ENCODE data around the gene USP10. TPM values are rescaled to one million over a fixed set of nuclear protein-coding genes. Genes with fewer than 3 reads are reported as not detected.
A peak's percentile ranks its signal among the peaks of the same experiment; 100 is the strongest.

The USP10 gene
- total RNA-seq, 2 donors from 2014 or later = 82.7 to 129 TPM

DNA sequence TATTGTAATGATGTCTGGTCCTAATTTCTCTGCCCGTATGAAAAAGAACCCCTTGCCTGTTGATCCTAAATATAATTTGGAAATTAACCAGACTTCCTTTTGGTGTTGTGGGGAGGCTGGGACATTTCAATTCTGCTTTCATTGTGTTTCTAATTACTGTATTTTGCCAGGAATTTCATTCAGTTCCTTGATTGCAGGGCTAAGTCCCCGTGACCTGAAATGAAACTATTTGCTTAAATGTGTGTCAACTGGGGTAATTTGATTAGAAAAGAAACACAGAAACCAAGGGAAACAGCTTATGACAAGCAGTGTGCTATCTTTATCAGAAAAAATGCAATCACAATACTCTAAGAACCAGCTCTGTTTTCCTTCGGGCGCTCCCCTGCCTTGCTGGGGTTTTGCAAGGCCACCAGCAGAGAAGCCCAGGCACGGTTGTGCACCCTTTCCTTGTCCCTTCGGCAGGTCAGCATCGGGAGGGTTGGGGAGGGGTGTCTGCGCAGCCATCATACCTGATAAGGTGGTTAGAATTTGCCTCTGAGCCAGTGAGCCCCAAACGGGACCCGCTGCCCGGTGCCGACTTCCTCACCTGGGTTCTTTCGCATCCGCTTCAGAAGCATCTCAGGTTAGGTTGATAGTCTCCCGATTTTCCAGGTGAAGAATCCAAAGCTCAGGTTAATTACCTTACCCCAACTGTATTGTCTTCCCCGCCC lies 32.0 kb upstream of the USP10 start:
- H3K27ac Mint-ChIP-seq = no peak overlapping the region
- no peak for DNase-seq (ENCODE audit: low spot score in 2 of 2)
- no peaks in the 10 kb centered on the region for H3K36me3 Mint-ChIP-seq
- no peaks in the 10 kb centered on the region for H3K9me3 Mint-ChIP-seq
- ATAC-seq = no peak

DNA sequence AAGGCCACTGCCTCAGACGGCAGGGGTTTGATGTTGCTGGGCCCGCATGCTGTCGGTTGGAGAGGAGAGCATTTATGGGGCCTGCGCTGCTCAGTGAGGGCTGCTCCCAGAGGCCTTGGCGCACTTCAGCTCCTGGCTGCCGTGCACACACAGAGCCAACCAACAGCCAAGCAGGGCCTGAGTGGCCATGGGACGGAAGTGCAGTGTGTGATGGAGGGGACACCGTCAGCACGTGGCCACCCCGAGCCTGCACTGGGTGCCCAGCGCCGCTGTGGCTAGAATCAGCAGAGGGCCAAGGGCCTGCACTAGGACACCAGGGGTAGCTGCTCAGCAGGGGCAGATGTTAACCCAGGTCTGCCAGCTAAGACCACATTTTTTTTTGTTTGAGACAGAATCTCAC lies 29.7 kb upstream of the USP10 start:
- ATAC-seq (no peak), DNase-seq (ENCODE audit: low spot score in 2 of 2) (no peak)
- Mint-ChIP-seq H3K27ac (no peak overlapping the region), H3K36me3 (no peaks in the 10 kb centered on the region), H3K9me3 (no peaks in the 10 kb centered on the region)

DNA sequence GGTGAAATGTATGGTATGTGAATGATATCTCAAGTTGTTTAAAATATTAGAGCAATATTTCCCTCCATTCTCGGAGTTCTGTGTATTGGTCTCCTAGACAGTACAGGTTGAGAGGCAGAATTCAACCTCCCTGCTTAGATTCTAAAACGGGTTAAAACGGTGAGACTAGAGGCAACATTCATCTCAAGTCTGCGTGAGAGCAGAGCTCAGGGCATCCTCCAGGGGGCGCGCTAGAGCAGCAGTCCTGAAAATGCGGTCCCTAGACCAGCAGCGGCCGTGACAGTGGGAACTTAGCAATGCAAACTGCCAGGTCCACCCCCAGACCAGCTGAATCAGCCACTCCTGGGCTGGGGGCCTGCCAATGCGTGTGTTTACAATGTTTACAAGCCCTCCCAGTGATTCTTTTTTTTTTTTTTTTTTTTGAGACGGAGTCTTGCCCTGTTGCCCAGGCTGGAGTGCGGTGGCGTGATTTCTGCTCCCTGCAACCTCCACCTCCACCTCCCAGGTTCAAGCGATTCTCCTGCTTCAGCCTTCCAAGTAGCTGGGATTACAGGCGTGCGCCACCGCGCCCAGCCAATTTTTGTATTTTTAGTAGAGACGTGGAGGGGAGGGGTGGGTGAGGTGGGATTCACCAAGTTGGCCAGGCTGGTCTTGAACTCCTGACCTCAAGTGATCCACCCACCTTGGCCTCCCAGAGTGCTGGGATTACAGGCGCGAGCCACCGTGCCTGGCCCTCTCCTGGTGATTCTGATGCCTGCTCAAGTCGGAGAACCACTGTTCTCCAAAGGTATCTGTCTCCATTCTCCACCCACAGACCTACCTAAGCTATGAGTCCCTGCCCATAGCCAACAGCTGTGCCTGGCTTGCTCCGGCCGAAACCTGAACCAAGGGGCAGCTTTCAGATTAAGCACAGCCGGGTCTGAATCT lies 27.3 kb upstream of the USP10 start:
- Mint-ChIP-seq H3K36me3 (no peaks in the 10 kb centered on the region), H3K9me3 (no peaks in the 10 kb centered on the region), H3K27ac (no peak overlapping the region)
- DNase-seq (ENCODE audit: low spot score in 2 of 2) = peak; percentile 70 to 89
- peak; percentile 86 to 92 for ATAC-seq

DNA sequence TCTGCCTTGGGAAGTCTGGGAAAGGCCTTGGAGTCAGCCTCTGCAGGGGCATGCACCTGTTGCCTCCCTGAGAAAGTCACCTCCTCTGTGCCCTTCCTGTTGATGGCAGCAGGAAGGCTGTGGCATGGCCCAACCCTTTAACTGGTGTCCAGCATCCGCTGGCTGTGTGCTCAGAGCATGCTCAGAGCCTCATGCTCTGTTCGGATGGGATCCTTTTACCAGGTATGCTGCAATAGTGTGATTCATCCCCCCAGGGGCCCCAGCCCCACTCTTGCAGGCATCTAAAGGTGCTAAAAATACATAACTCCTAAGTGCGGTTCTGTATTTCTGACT lies 26.6 kb upstream of the USP10 start:
- DNase-seq (ENCODE audit: low spot score in 2 of 2) (no peak), ATAC-seq (no peak)
- no peaks in the 10 kb centered on the region for H3K9me3 Mint-ChIP-seq
- H3K27ac Mint-ChIP-seq = no peak overlapping the region
- H3K36me3 Mint-ChIP-seq = no peaks in the 10 kb centered on the region

DNA sequence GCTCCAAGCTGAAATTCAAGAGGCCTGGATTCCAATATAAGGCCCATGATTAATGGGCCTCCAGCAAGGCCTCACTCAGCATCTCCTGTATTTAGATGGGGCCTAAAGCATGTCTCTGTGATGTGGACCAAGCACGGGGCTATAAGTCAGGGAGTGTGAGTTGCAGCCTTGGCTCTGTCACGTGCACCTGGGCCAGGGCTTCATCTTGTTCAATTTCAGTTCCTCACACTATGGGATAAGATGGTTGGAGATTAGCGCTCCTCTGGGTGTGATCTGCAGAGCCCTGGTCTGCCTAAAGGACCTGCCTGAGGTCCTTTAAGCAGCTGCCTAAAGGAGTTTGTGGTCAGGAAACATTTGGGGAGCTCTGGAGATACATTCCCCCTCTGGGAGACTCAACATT lies 26.2 kb upstream of the USP10 start:
- no peak for DNase-seq (ENCODE audit: low spot score in 2 of 2)
- no peaks in the 10 kb centered on the region for H3K36me3 Mint-ChIP-seq
- H3K9me3 Mint-ChIP-seq = no peaks in the 10 kb centered on the region
- no peak for ATAC-seq
- peak overlapping the region in 1 of 2 donors; percentile 4 for H3K27ac Mint-ChIP-seq

DNA sequence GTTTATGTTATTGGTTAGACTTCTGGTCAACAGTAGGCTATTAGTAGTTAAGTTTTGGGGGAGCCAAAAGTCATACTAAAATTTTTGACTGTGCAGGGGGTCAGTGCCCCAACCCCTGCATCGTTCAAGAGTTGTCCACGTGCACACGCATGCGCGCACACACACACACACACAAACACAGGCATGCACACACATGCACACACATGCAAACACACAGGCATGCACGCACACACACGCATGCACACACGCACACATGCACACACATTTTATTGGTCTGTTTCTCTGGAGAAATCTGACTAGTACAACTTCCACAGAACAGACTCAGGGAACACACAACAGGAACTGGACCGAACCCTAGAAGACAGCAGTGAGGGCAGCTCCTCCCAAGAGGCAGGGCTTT lies 24.4 kb upstream of the USP10 start:
- no peaks in the 10 kb centered on the region for H3K36me3 Mint-ChIP-seq
- no peak for ATAC-seq
- DNase-seq (ENCODE audit: low spot score in 2 of 2) = no peak

DNA sequence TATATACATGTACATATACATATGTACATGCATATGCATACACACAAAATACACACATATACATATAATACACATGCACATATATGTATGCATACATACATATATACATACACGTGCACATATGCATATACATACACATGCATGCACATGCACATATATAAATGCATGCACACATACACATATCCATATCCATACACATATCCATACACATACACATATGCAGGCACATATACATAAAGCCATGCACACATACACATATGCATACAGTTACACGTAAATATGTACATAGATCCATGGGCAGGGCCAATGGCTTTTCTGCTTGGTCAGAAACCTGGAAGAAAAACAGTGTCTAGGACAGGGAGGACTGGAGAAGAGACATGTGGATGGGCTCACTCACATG lies 23.9 kb upstream of the USP10 start:
- ATAC-seq (no peak), DNase-seq (ENCODE audit: low spot score in 2 of 2) (no peak)
- no peaks in the 10 kb centered on the region for H3K9me3 Mint-ChIP-seq
- H3K36me3 Mint-ChIP-seq = no peaks in the 10 kb centered on the region
- H3K27ac Mint-ChIP-seq = no peak overlapping the region

More for the DNA sequence above, 24.4 kb upstream of the USP10 start:
- Mint-ChIP-seq H3K27ac (no peak overlapping the region), H3K9me3 (no peaks in the 10 kb centered on the region)

DNA sequence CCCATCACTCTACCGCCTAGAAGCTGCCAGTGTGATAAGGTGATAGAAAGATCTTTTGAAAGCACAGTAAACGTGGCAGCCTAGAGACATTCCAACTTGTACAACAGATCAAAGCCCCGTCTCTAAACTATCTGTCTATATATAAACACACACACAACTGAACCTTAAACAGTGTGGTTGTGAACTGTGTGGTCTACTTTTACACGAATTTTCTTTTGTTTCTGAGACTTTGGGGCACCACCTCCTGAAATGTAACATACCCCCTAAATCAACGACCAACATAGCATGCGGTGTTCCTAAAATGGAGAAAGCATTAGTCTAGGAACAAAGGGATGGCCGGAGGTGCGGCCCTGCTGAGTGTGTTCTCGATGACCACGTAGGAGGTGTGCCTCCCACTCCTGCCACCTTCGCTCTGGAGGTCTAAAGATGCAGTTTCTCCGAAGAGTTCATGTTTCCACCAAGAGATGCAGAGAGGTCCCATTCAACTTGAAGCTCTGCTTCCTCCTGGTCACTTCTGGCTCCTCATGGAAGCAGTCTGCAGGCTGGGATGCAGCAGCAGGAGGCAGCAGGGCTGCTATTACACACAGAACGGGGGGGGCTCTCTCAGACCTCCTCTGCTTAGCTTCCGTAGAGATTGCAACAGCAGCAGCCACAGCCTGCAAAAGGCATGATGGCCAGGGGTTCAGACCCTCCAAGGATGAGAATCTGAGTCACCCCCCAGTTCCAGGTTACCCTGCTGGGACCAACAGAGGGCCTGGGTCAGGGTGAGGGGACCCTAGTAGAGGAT lies 22.6 kb upstream of the USP10 start:
- no peak for ATAC-seq
- Mint-ChIP-seq H3K36me3 (no peaks in the 10 kb centered on the region), H3K27ac (no peak overlapping the region), H3K9me3 (no peaks in the 10 kb centered on the region)
- DNase-seq (ENCODE audit: low spot score in 2 of 2) = no peak

DNA sequence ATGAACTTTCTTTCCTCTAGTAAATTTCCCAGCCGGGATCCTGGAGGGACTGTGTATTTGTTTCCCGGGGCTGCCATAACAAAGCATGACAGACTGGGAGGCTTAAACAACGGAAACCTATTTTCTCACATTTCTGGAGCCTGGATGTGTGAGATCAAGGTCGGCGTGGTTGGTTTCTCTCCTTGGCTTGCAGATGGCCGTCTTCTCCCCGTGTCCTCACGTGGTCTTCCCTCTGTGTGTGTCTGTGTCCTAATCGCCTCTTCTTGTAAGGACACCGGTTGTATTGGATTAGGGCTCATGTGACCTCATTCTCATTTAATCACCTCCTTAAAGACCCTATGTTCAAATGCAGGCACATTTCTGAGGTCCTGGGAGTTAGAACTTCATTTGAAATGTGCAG lies 22.0 kb upstream of the USP10 start:
- DNase-seq (ENCODE audit: low spot score in 2 of 2) (no peak), ATAC-seq (no peak)
- H3K36me3 Mint-ChIP-seq = no peaks in the 10 kb centered on the region
- H3K9me3 Mint-ChIP-seq = no peaks in the 10 kb centered on the region
- H3K27ac Mint-ChIP-seq = no peak overlapping the region

DNA sequence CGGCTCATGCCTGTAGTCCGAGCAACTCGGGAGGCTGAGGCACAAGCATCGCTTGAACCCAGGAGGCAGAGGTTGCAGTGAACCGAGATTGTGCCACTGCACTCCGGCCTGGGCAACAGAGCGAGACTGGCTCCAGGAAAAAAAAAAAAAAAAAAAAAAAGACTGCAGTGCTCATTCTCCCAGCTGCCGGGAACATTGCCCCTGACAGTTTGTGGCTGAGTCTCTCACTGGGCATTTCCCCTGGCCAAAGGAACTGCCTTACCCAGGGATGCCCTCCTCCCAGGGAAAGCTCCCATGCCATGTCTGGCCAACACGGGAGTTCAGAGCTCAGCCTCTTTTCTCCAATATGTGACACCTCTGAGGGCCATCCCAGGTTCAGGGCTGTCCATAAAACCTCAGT lies 21.3 kb upstream of the USP10 start:
- Mint-ChIP-seq H3K36me3 (no peaks in the 10 kb centered on the region), H3K27ac (no peak overlapping the region), H3K9me3 (no peaks in the 10 kb centered on the region)
- peak in 1 of 2 donors; percentile 21 for DNase-seq (ENCODE audit: low spot score in 2 of 2)
- ATAC-seq = no peak

DNA sequence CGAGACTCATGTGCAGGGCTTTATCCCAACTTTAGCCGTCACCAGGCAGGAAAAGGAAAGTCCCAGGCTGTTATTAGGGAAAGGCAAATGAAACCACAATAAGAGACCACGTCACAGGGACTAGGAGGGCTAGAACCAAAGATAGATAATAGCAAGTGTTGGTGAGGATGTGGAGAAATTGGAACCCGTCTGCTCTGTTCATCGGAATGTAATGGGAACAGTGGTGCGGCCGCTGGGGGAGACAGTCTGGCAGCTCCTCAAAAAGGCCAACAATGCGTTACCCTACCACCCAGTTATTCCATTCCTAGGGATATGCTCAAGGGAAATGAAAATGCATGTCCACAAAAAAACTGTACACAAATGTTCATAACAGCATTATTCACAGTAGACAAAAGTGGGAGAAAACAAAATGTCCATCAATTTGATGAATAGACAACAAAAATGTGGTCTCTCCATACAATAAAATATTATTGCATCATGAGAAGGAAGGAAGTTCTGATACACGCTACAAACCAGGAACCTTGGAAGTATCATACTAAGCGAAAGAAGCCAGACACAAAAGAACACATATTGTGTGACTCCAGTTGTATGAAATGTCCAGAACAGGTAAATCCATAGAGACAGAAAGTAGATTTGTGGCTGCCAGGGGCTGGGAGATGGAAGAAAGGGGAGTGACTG lies 19.5 kb upstream of the USP10 start:
- H3K27ac Mint-ChIP-seq = no peak overlapping the region
- DNase-seq (ENCODE audit: low spot score in 2 of 2) = peak in 1 of 2 donors; percentile 18
- no peaks in the 10 kb centered on the region for H3K9me3 Mint-ChIP-seq
- no peak for ATAC-seq
- no peaks in the 10 kb centered on the region for H3K36me3 Mint-ChIP-seq

DNA sequence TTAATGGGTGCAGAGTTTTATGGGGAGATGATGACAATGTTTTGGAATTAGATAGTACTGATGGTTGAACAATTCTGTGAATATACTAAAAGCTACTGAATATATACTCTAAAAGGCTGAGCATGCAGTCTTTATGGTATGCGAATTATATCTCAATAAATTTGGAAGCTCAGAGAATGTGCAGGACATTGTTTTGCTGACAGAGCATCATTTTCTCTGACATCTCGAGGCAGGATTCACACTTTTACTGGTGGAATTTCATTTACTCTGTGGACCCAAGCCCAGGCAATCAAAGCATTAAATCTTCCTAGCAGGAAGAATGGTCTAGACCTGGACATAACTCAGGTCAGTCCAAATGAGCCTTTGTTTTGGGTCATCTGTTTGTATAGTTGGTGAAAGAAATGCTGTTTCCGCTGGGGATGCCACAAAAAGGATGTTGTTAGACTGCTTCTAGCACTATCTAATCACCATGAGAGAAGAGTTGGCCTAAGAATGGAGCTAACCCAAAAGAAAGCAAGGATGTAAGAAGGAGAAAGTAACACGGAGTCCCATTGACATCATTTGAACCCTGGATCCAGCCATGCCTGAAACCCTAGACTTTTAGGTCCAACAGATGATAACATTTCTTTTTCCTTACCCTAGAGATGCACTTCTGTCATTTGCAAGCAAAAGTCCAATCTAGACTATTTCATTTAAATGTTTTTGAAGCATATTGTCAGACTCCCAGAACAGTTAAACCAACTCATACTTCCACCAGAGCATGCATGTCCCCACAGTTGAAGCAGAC lies 18.8 kb upstream of the USP10 start:
- no peaks in the 10 kb centered on the region for H3K36me3 Mint-ChIP-seq
- H3K27ac Mint-ChIP-seq = no peak overlapping the region
- H3K9me3 Mint-ChIP-seq = no peaks in the 10 kb centered on the region
- DNase-seq (ENCODE audit: low spot score in 2 of 2) (no peak), ATAC-seq (no peak)

DNA sequence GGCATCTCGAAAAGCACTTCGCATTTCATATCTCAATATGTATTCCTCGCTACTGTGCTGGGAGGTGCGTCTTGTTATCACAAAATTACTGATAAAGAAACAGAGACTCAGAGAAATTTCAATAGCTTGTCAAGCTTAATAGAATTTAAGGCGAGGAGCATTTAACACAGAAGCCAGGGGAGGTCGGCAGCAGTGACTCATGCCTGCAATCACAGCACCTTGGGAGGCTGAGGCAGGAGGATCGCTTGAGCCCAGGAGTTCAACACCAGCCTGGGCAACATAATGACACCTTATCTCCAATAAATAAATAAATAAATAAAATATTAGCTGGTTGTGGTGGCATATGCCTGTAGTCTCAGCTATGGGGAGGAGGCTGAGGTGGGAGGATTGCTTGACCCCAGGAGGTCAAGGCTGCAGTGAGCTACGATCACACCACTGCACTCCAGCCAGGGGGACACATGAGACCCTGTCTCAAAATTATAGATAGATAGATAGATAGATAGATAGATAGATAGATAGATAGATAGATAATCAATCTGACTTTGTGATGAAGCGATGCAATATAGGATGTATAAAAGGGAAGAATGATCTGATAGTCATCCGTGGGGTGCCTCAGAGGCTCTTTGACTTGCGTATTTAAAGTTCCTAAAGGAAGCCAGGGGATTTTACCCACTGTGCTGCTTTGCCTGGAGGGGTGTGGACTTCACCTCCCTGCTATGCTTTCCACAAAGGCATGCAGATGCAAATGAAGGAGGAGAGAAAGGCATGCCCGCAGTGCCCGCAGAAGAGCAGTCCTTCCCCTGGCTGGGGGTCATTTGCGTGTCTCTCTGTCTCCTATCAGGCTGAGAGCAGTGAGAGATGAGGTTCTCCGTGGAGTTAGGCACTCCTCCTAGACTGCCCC lies 15.9 kb upstream of the USP10 start:
- peak in 1 of 2 donors; percentile 16 for DNase-seq (ENCODE audit: low spot score in 2 of 2)
- Mint-ChIP-seq H3K9me3 (peaks cover 0 to 15% of the 10 kb centered on the region in 2 donors), H3K36me3 (peaks cover 0 to 6% of the 10 kb centered on the region in 2 donors), H3K27ac (no peak overlapping the region)
- no peak for ATAC-seq

DNA sequence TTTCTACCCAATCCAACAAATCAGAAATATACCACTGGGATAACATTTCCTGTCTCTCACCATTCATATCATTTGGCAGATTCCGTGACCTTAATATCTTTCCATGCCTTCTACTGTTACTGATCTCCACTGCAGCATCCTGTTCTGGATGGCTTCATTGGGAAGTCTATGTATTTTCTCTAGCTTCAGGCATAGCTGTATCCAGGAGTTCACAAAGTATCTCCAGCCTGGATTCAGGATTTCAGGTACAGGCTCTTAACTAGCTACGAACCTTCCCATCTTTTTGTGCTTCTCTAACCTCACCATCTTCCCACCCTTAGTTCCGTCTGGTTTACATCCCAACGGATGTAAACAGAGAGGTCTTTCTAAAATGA lies 15.2 kb upstream of the USP10 start:
- Mint-ChIP-seq H3K27ac (no peak overlapping the region), H3K9me3 (peaks cover 0 to 17% of the 10 kb centered on the region in 2 donors), H3K36me3 (peaks cover 0 to 6% of the 10 kb centered on the region in 2 donors)
- ATAC-seq (no peak), DNase-seq (ENCODE audit: low spot score in 2 of 2) (peak in 1 of 2 donors; percentile 1)

DNA sequence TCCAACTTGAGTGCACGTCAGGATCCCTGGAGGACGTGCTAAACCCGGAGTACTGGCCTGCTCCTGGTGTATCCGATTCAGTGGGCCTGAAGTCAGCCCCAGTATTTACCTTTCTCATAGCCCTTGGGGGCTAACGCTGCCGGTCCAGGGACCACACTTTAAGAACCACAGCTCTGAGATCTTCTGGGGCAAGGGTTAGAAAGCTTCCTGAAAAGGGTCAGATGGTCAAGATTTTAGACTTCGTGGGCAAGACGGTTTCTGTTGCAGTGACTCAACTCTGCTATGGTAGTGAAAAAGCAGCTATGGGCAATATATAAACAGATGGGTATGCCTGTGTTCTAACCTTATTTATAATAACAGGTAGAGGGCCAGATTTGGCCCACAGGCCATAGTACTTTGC lies 14.6 kb upstream of the USP10 start:
- peaks cover 0 to 17% of the 10 kb centered on the region in 2 donors for H3K9me3 Mint-ChIP-seq
- DNase-seq (ENCODE audit: low spot score in 2 of 2) = peak in 1 of 2 donors; percentile 1
- peaks cover 0 to 6% of the 10 kb centered on the region in 2 donors for H3K36me3 Mint-ChIP-seq
- ATAC-seq = no peak
- no peak overlapping the region for H3K27ac Mint-ChIP-seq

Measured in activated naive CD4-positive, alpha-beta T cell treated with anti-CD3 and anti-CD28 coated beads, Interleukin-2, amount 50 U/mL, for 72 hours (primary cell).